ENCODE data around the gene FBXL20. TPM values are rescaled to one million over a fixed set of nuclear protein-coding genes. Genes with fewer than 3 reads are reported as not detected.

FBXL20 gene
- total and polyA plus RNA-seq, 4 donors: 1.6 to 8.4 (median 5.2) TPM

- H3K4me1 ChIP-seq (ENCODE audit: control insufficient read depth in 4 of 4, insufficient read depth in 4 of 4, low read length in 3 of 4): peaks cover 0 to 14% (median 4%) of the 10 kb centered on the region in 4 donors
- TF ChIP-seq NR2F2 (IDR thresholded peaks at IDR 0.05) (no peak), SP1 (IDR thresholded peaks at IDR 0.05) (no peak), HNF4A (conservative IDR thresholded peaks at IDR 0.05) (no peak), ATF3 (IDR thresholded peaks at IDR 0.05) (no peak), JUND (IDR thresholded peaks at IDR 0.05) (no peak), RAD21 (IDR thresholded peaks at IDR 0.05) (peak in 1 of 2 donors; percentile 40), YY1 (IDR thresholded peaks at IDR 0.05) (no peak), RXRA (IDR thresholded peaks at IDR 0.05) (no peak), FOXA2 (IDR thresholded peaks at IDR 0.05) (no peak), TAF1 (conservative IDR thresholded peaks at IDR 0.05) (no peak)
- TF ChIP-seq, protein P1, sequence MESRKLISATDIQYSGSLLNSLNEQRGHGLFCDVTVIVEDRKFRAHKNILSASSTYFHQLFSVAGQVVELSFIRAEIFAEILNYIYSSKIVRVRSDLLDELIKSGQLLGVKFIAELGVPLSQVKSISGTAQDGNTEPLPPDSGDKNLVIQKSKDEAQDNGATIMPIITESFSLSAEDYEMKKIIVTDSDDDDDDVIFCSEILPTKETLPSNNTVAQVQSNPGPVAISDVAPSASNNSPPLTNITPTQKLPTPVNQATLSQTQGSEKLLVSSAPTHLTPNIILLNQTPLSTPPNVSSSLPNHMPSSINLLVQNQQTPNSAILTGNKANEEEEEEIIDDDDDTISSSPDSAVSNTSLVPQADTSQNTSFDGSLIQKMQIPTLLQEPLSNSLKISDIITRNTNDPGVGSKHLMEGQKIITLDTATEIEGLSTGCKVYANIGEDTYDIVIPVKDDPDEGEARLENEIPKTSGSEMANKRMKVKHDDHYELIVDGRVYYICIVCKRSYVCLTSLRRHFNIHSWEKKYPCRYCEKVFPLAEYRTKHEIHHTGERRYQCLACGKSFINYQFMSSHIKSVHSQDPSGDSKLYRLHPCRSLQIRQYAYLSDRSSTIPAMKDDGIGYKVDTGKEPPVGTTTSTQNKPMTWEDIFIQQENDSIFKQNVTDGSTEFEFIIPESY (IDR thresholded peaks at IDR 0.05): no peak
- TF ChIP-seq, protein P2, sequence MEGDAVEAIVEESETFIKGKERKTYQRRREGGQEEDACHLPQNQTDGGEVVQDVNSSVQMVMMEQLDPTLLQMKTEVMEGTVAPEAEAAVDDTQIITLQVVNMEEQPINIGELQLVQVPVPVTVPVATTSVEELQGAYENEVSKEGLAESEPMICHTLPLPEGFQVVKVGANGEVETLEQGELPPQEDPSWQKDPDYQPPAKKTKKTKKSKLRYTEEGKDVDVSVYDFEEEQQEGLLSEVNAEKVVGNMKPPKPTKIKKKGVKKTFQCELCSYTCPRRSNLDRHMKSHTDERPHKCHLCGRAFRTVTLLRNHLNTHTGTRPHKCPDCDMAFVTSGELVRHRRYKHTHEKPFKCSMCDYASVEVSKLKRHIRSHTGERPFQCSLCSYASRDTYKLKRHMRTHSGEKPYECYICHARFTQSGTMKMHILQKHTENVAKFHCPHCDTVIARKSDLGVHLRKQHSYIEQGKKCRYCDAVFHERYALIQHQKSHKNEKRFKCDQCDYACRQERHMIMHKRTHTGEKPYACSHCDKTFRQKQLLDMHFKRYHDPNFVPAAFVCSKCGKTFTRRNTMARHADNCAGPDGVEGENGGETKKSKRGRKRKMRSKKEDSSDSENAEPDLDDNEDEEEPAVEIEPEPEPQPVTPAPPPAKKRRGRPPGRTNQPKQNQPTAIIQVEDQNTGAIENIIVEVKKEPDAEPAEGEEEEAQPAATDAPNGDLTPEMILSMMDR (IDR thresholded peaks at IDR 0.05; ENCODE audit: low read depth, low read length, missing input control): peak; percentile 28
- TF ChIP-seq, protein P3, sequence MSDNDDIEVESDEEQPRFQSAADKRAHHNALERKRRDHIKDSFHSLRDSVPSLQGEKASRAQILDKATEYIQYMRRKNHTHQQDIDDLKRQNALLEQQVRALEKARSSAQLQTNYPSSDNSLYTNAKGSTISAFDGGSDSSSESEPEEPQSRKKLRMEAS (IDR thresholded peaks at IDR 0.05): no peak
- no peaks in the 10 kb centered on the region for H3K9me3 ChIP-seq (ENCODE audit: control insufficient read depth in 4 of 4, low read length in 3 of 4)
- DNase-seq (ENCODE audit: low spot score): no peak
- H3K27me3 ChIP-seq (ENCODE audit: control insufficient read depth in 4 of 4, insufficient read depth in 4 of 4, low read length in 3 of 4): peaks cover 0 to 5% (median 2%) of the 10 kb centered on the region in 4 donors
- WGBS: 39% methylated on average over 18 of the region's 18 CpGs
- no peak overlapping the region for H3K9ac ChIP-seq (ENCODE audit: low read depth in 1 of 2, low read length in 2 of 2)
- H3K4me3 ChIP-seq (ENCODE audit: low read depth in 1 of 3, low read length in 3 of 3): no peak overlapping the region
- no peaks in the 10 kb centered on the region for H3K36me3 ChIP-seq (ENCODE audit: control insufficient read depth in 4 of 4, insufficient read depth in 3 of 4, low read depth in 1 of 4, low read length in 3 of 4)
- no peak overlapping the region for H3K27ac ChIP-seq (ENCODE audit: low read depth in 1 of 2, low read length in 2 of 2)
Measured at GRCh38 chr17:39235555-39236449, 165.6 kb downstream of the FBXL20 start.

DNA sequence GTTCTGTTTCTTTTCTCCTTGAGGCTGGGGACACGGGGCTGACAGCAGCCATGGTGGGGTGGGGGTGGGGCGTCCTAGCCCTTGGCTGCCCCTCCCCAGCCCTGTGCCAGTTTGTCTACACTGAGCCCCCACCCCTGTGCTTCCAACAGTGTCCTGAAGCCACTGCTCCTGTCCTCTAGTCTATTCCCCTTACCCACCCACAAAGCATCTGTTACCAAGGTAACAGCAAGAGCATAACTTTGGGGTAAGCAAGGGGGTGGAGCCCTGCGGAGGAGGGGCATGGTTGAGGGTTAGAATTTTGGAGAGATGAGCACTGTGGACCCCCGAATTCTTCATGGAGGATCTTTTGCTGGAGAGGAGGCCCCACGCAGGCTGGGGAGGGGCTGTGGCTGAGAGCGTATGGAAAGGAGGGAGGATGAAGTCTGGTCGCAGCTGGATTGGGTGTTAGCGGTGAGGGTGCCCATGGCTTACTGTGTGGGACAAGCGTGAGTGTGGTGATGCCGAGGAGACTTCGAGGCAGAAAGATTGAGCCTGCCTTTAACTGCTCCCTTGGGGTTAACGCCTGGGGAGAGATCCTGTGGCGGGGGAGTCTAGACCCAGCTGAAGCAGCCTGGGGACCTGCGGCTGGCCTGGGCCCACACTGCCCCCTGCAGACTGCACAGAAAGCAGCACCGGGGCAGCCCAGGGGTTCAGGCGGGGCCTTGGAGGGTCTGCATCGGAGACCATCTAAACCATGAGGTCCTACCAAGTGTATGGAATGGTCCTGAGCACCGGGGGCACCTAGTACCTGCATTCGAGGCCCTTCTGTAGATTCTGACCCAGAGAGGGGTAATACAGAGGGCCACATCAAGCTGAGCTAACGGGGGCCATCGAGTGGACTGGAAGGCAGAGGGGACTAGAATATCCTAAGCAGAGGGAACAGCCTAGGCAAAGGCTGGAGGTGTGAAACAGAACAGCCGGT, 169.6 kb downstream of the FBXL20 start:
- Histone ChIP-seq H3K27me3 (ENCODE audit: control insufficient read depth in 4 of 4, insufficient read depth in 4 of 4, low read length in 3 of 4) (peaks cover 0 to 6% (median 5%) of the 10 kb centered on the region in 4 donors), H3K27ac (ENCODE audit: low read depth in 1 of 2, low read length in 2 of 2) (no peak overlapping the region), H3K9ac (ENCODE audit: low read depth in 1 of 2, low read length in 2 of 2) (no peak overlapping the region), H3K9me3 (ENCODE audit: control insufficient read depth in 4 of 4, low read length in 3 of 4) (no peaks in the 10 kb centered on the region), H3K4me3 (ENCODE audit: low read depth in 1 of 3, low read length in 3 of 3) (no peak overlapping the region), H3K36me3 (ENCODE audit: control insufficient read depth in 4 of 4, insufficient read depth in 3 of 4, low read depth in 1 of 4, low read length in 3 of 4) (no peaks in the 10 kb centered on the region), H3K4me1 (ENCODE audit: control insufficient read depth in 4 of 4, insufficient read depth in 4 of 4, low read length in 3 of 4) (peaks cover 0 to 7% (median 2%) of the 10 kb centered on the region in 4 donors)
- WGBS: 16% methylated on average over 22 of the region's 22 CpGs
- DNase-seq (ENCODE audit: low spot score): peak; percentile 48
- TF ChIP-seq NR2F2 (IDR thresholded peaks at IDR 0.05): no peak
- TF ChIP-seq, protein P2 (IDR thresholded peaks at IDR 0.05; ENCODE audit: low read depth, low read length, missing input control): peak; percentile 46
- no peak for TF ChIP-seq FOXA2 (IDR thresholded peaks at IDR 0.05)
- no peak for TF ChIP-seq GABPA (IDR thresholded peaks at IDR 0.05 in 1 of 2, conservative IDR thresholded peaks at IDR 0.05 in 1 of 2)
- no peak for TF ChIP-seq RXRA (IDR thresholded peaks at IDR 0.05)
- peak; percentile 59 to 75 for TF ChIP-seq RAD21 (IDR thresholded peaks at IDR 0.05)
- TF ChIP-seq, protein P1 (IDR thresholded peaks at IDR 0.05): no peak
- TF ChIP-seq EGR1 (IDR thresholded peaks at IDR 0.05; ENCODE audit: low read depth in 2 of 2): no peak

Data from liver (tissue), 9 donors.